HuH-7.5 (cell line): ENCODE results near the gene PDZD8.
"Not testable (repeated sequence)": the region's sequence is repeated elsewhere in the genome, so short reads cannot be mapped to it uniquely, and the experiment has no call there.

Experiments
- DNase-seq: peaks from one replicate; pipeline ENCODE4 v3.0.0; 2011; ENCODE audit warnings: low spot score

Gene PDZD8

GRCh38 chr10:117254774-117255735 is 120.2 kb downstream of the PDZD8 start:
- no peak for DNase-seq

GRCh38 chr10:117254338-117254737 is 120.9 kb downstream of the PDZD8 start:
- DNase-seq = no peak

GRCh38 chr10:117253908-117254307 is 121.3 kb downstream of the PDZD8 start:
- DNase-seq = no peak

DNA sequence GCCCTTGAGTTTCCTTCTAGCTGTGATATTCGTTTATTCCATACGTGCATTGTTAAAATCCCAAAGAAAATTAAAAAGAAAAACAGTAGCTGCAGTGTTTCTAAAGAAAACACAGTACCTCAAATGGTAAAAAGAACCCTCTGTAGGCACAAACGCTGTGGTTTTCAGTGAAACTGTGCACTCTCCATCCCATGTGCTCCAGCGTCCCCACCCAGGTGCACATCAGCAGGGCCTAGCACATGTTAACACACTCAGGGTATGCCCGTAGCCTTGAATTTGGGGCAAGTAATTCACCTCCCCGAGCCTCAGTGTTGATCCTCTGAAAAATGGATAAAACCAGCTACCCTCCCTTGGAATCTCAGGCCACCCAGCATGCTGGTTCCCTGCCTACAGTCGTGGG is 124.8 kb downstream of the PDZD8 start:
- DNase-seq = no peak

DNA sequence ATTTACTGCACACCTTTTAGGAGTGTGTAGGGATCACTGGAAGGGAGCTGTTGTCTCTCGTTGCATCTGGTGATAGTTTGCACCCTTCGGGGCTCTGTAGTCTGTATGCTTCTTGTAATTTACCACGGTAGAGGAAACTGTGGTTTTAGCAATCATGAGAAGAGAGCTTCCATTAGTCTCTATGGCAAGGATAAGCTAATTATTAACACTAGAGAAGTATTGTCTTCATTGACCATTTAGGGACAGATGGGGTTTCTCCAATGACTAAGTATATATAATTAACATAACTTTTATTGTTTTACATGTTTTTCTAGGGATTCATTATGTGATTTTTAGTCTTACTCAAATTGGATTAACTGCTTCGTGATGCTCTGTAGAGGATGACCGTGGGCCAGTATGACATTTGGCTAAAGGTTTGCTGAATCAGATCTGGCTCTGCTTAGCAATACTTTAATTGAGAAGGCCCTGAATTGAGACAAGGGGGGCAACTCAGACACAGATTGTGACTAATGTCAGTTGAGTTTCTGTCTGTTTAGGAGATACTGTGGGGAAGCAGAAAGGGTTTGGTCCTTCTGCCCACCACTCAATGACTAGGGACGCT is 125.6 kb downstream of the PDZD8 start:
- DNase-seq = no peak

DNA sequence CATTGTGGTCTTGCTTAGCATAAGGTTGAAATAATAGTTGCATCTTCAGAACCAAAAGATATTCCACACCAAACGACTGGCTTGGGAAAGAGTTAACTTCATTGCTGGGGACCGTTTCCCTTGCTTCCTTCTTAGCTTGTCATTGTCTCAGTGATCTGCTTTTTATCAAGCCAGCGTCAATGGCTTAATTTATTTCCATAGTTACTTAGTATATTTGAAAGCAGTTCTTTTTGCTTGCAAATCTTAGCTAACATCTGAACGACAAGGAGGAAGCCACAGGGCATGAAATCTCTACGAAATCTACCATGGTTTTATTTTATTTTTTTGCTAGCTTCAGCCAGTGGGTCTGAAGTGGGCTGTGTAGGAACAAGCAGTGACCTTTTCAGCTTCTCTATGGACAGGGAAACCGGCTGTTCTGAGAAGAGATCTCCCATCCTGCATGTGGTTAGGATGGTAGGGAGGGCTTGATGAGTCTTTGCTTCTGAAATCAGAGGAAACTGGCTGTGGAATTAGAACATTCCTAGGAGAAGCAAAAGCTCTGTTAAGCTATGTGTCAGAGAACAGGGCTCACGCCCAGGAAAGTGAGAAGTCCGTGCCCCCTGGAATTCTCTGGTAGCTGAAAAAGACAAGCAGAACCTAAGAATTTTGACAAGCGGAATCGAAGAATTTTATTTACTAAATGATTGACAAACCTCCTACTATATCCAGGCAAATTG is 126.3 kb downstream of the PDZD8 start:
- no peak for DNase-seq

DNA sequence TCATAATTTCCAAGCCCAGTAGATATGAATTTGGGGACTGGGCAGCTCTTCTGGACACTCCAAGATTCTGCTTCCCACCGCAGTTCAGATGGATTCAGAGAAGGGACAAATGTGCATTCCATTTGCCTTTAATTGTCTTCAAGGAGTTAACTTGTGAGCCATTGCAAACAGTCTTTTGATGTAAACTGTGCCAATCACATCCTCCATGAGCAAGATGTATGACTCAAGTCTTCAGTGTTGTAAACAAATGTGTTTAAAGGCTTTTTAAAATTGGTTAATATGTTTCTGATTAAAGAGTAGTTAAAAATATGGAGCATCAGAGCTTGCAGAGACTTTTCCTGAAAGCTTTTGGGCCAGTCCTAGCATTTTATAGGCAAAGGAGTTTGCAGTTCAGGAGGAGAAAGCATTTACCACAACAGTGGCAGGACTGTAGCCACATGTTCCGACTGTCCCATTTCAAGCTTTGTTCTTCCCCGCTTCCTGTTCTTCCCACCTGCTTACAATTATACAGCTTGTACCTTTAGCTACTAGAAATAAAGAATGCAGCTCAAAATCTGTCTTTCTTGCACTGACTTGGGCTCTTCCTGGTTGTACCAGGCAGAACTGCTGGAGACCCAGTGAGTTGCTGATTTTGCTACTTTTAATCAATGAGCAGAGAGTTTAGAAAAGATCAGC is 128.1 kb downstream of the PDZD8 start:
- DNase-seq = no peak

DNA sequence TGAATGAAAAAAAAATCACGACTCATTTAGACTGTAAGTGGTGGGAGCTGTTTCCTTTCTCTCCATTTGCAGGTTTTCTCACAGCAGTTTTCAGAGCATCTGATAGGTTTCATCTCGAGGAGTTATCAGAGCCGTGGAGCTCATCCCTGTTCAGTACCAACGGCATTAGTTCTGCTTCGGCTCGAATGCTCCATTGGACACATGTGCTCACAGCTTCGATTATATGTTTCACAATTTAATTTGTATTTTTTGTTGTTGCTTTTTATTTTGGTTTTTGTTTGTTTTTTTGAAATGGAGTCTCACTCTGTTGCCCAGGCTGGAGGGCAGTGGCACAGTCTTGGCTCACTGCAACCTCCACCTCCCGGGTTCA is 132.8 kb downstream of the PDZD8 start:
- DNase-seq = no peak

GRCh38 chr10:117241541-117242462 is 133.4 kb downstream of the PDZD8 start:
- DNase-seq = no peak

GRCh38 chr10:117240621-117241529 is 134.4 kb downstream of the PDZD8 start, which contains the start of gene SLC18A2:
TSS of gene SLC18A2 (plus strand) at chr10:117241114. CDS start at chr10:117241694, 580 bp downstream.
- DNase-seq = no peak

DNA sequence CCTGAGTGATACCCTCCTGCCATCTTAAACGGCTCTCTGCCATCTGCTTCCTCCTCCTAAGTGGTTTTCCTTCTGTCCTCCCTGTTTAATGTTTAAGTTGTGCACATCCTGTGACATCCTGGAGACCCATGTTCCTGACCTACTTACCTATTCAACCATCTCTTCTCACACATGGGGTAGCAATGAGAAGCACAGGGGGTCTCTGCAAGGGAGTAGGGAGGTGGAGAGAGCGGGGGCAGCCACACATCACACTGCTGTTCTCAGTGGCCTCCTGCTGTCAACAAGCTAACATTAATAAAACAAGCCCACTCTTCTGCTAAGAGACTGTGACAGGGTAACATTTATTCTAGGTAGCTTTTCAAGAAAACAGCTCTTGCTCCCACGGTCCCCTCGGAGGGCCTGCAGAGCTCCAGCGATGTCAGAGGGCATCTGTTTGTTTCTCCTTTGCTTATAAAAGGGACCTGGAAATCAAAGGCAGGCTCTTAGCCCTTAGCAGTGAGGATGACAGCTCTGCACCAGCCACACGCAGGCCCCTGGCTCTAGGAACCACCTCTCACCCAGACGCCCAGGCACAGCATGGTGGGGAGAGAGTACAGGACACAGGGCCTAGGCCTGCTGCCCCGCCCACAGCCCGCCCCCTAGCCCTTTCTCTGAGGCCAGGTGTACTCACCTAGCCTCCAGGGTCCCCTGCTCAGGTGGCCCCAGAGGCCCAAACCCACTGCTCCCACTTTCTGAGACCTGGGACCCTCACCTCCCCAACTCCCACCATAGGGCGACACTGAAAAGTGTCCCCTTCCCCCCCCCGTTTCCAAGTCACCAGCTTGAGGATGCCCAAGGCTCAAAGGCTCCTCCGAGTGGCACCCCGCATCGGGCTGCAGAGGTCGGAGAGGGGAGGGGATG is 135.3 kb downstream of the PDZD8 start:
- no peak for DNase-seq

- DNase-seq = no peak
Measured at GRCh38 chr10:117239051-117239450, 136.2 kb downstream of the PDZD8 start.

DNA sequence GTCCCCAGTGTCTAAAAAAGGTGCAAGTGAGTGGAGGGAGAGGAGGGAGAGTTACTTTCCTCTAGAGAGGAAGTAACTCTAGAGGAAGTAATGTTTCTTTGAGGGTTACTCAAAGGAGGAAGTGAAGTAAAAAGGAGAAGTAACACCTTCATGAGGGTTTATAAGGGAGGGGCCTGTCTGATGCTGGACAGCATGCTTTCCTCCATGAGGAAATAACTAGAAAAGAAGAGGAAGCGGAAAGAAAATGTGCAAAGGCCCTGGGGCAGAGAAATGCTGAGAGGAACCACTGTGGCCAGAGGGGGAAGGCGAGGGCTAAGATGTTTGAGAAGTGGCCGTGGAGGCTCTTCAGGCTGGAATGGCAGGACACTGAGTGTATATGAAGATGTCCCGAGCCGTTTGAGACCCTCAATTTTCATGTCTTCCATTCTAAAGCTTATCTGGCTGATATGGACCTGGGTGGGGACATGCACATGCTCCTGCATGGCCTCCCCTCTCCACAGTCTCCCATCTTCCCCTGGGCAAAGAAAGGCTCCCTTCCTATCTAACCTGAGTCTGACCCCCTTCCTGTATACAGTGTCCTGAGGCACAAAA is 137.7 kb downstream of the PDZD8 start:
- DNase-seq = no peak

- not testable (repeated sequence) for DNase-seq
Measured at GRCh38 chr10:117230107-117230506, 145.1 kb downstream of the PDZD8 start.

- no peak for DNase-seq
Measured at GRCh38 chr10:117228210-117228609, 147.0 kb downstream of the PDZD8 start.
